ENCODE results near the gene EEF1B2. TPM values are rescaled to one million over a fixed set of nuclear protein-coding genes. Genes with fewer than 3 reads are reported as not detected.

EEF1B2 gene
- total RNA-seq, 1 donor from 2014 or later, result 452 TPM

Other genes starting within 250 kb of the EEF1B2 start
- gene INO80D, start 73.7 kb upstream of the EEF1B2 start, total RNA-seq, result 4.6 and 6.5 TPM in 2 replicates
- 77.4 and 101 TPM in 2 replicates for gene NDUFS1, start 451 bp upstream of the EEF1B2 start, total RNA-seq
- 7.8 and 15.7 TPM in 2 replicates for gene ZDBF2, start 114.8 kb downstream of the EEF1B2 start, total RNA-seq

Measured in lung microvascular endothelial cell (primary cell).